H9 (cell line): ENCODE data around the gene ECEL1. TPM values are rescaled to one million over a fixed set of nuclear protein-coding genes. Genes with fewer than 3 reads are reported as not detected.

Experiments used
- DNase-seq: peaks from one replicate; pipeline ENCODE4 v3.0.0-alpha.2; 2017
- H2AFZ ChIP-seq: one replicate; pipeline ENCODE4 v1.6.1; 2013; ENCODE audit warnings: mild to moderate bottlenecking, low read length, control low read depth, moderate library complexity
- H2AK5ac ChIP-seq: 2 replicates; pipeline ENCODE4 v1.6.1; 2013; ENCODE audit warnings: low read length, control low read depth, mixed read lengths; ENCODE audit not compliant: insufficient read length
- H2BK120ac ChIP-seq: one replicate; pipeline ENCODE4 v1.6.1; 2013; ENCODE audit warnings: low read depth, mild to moderate bottlenecking, low read length, control low read depth, inconsistent platforms; ENCODE audit not compliant: poor library complexity, severe bottlenecking
- H2BK12ac ChIP-seq: 2 replicates; pipeline ENCODE4 v1.6.1; 2013; ENCODE audit warnings: low read length, control low read depth, mixed read lengths, low read depth; ENCODE audit not compliant: insufficient read length
- H2BK15ac ChIP-seq: 2 replicates; pipeline ENCODE4 v1.6.1; 2013; ENCODE audit warnings: low read depth, low read length, control low read depth
- H2BK20ac ChIP-seq: one replicate; pipeline ENCODE4 v1.6.1; 2013; ENCODE audit warnings: low read depth, mild to moderate bottlenecking, low read length, control low read depth, inconsistent platforms; ENCODE audit not compliant: poor library complexity, severe bottlenecking
- H2BK5ac ChIP-seq: 2 replicates; pipeline ENCODE4 v1.6.1; 2013; ENCODE audit warnings: low read length, control low read depth, mixed read lengths; ENCODE audit not compliant: insufficient read length
- H3K14ac ChIP-seq: 2 replicates; pipeline ENCODE4 v1.6.1; 2013; ENCODE audit warnings: low read length, control low read depth; ENCODE audit not compliant: insufficient read depth
- H3K18ac ChIP-seq: 2 replicates; pipeline ENCODE4 v1.6.1; 2013; ENCODE audit warnings: low read depth, mild to moderate bottlenecking, mixed read lengths, low read length, control low read depth; ENCODE audit not compliant: insufficient read length
- H3K23ac ChIP-seq: 2 replicates; pipeline ENCODE4 v1.6.1; 2013; ENCODE audit warnings: low read length, control low read depth, mixed read lengths, low read depth; ENCODE audit not compliant: insufficient read length
- H3K23me2 ChIP-seq: 2 replicates; pipeline ENCODE4 v1.6.1; 2013; ENCODE audit warnings: low read depth, mild to moderate bottlenecking, mixed read lengths, low read length, control low read depth; ENCODE audit not compliant: insufficient read length, poor library complexity, severe bottlenecking
- H3K27ac ChIP-seq: 2 replicates; pipeline ENCODE4 v1.5.1; 2013; ENCODE audit warnings: low read length, control low read depth, mixed read lengths, low read depth; ENCODE audit not compliant: insufficient read length
- H3K27me3 ChIP-seq: 2 replicates; pipeline ENCODE4 v1.6.1; 2013; ENCODE audit warnings: low read length, control low read depth, inconsistent platforms; ENCODE audit not compliant: insufficient read depth
- H3K4ac ChIP-seq: 2 replicates; pipeline ENCODE4 v1.6.1; 2013; ENCODE audit warnings: low read depth, mild to moderate bottlenecking, control low read depth, inconsistent platforms, low read length, moderate library complexity
- H3K4me1 ChIP-seq: 2 replicates; pipeline ENCODE4 v1.6.1; 2013; ENCODE audit warnings: low read length, control low read depth, inconsistent platforms; ENCODE audit not compliant: insufficient read depth
- H3K4me2 ChIP-seq: 2 replicates; pipeline ENCODE4 v1.6.1; 2013; ENCODE audit warnings: low read length, control low read depth, mixed read lengths; ENCODE audit not compliant: insufficient read length, insufficient read depth
- H3K56ac ChIP-seq: 2 replicates; pipeline ENCODE4 v1.6.1; 2013; ENCODE audit warnings: low read depth, mild to moderate bottlenecking, mixed read lengths, low read length, control low read depth; ENCODE audit not compliant: insufficient read length
- H3K79me1 ChIP-seq: 2 replicates; pipeline ENCODE4 v1.6.1; 2013; ENCODE audit warnings: low read depth, mild to moderate bottlenecking, moderate library complexity, low read length, control low read depth, inconsistent platforms; ENCODE audit not compliant: insufficient read depth, poor library complexity, severe bottlenecking
- H3K79me2 ChIP-seq: 2 replicates; pipeline ENCODE4 v1.6.1; 2013; ENCODE audit warnings: low read length, control low read depth, inconsistent platforms; ENCODE audit not compliant: insufficient read depth
- H3K9ac ChIP-seq: 2 replicates; pipeline ENCODE4 v1.6.1; 2013; ENCODE audit warnings: low read length, control low read depth, mixed read lengths; ENCODE audit not compliant: insufficient read length; ENCODE audit errors: extremely low read depth
- H3K9me3 ChIP-seq: one replicate; pipeline ENCODE4 v1.6.1; 2013; ENCODE audit warnings: low read depth, low read length, inconsistent platforms; ENCODE audit not compliant: control insufficient read depth
- H3T11ph ChIP-seq: one replicate; pipeline ENCODE4 v1.6.1; 2013; ENCODE audit warnings: mild to moderate bottlenecking, low read length, control low read depth, inconsistent platforms
- H4K20me1 ChIP-seq: one replicate; pipeline ENCODE4 v1.6.1; 2013; ENCODE audit not compliant: control insufficient read depth, insufficient read length, insufficient read depth
- H4K5ac ChIP-seq: 2 replicates; pipeline ENCODE4 v1.6.1; 2013; ENCODE audit warnings: low read depth, mild to moderate bottlenecking, mixed read lengths, low read length, control low read depth; ENCODE audit not compliant: insufficient read length
- H4K8ac ChIP-seq: replicated peaks from 2 replicates; pipeline ENCODE4 v1.6.1; 2013; ENCODE audit warnings: low read length, control low read depth, mixed read lengths, low read depth; ENCODE audit not compliant: insufficient read length
- H4K91ac ChIP-seq: 2 replicates; pipeline ENCODE4 v1.6.1; 2013; ENCODE audit warnings: low read depth, mild to moderate bottlenecking, moderate library complexity, mixed read lengths, low read length, control low read depth; ENCODE audit not compliant: insufficient read length
- H3K27ac Mint-ChIP-seq, 3 experiments: 2 replicates in 2 of 3; 3 replicates in 1 of 3; pipeline ENCODE4 v1.8.0; 2020 to 2021; ENCODE audit warnings: mixed read lengths in 3 of 3, mild to moderate bottlenecking in 1 of 3, moderate library complexity in 1 of 3
- H3K27me3 Mint-ChIP-seq: 2 replicates; pipeline ENCODE4 v1.8.0; 2021; ENCODE audit warnings: low read depth, mild to moderate bottlenecking, moderate library complexity, mixed read lengths
- H3K36me3 Mint-ChIP-seq, 3 experiments: 2 replicates in 2 of 3; 3 replicates in 1 of 3; pipeline ENCODE4 v1.8.0; 2020 to 2021; ENCODE audit warnings: low read depth in 3 of 3, mixed read lengths in 3 of 3; ENCODE audit not compliant: insufficient read depth in 1 of 3
- H3K4me1 Mint-ChIP-seq, 2 experiments: 2 replicates each; pipeline ENCODE4 v1.8.0; 2020; ENCODE audit warnings: mixed read lengths in 2 of 2
- H3K4me3 Mint-ChIP-seq, 2 experiments: 2 replicates in 1 of 2; 3 replicates in 1 of 2; pipeline ENCODE4 v1.8.0; 2020 to 2021; ENCODE audit warnings: mild to moderate bottlenecking in 2 of 2, mixed read lengths in 2 of 2, moderate library complexity in 1 of 2
- H3K9me3 Mint-ChIP-seq, 2 experiments: 2 replicates in 1 of 2; 3 replicates in 1 of 2; pipeline ENCODE4 v1.8.0; 2020; ENCODE audit warnings: mild to moderate bottlenecking in 2 of 2, mixed read lengths in 2 of 2, moderate library complexity in 1 of 2
- WGBS: extraction: QIAGEN DNeasy Blood & Tissue Kit; methylation state at CpG from one replicate; pipeline ENCODE4 v1.1.7; 2013; ENCODE audit warnings: missing lambda C conversion rate, low lambda C conversion rate, mixed read lengths; ENCODE audit not compliant: insufficient read length; ENCODE audit errors: extremely low coverage; 5-methylcytosine and 5-hydroxymethylcytosine counted together
- total RNA-seq: library from RNA; stranded (reverse); gene quantifications from 2 replicates; pipeline ENCODE4 v1.2.1, GENCODE V29; 2021
- TF ChIP-seq, protein P1 (sequence below): fragments of 200-600 bp; sonication (generic); conservative IDR thresholded peaks from 3 replicates; pipeline ENCODE4 v1.8.0; 2021; ENCODE audit warnings: antibody characterized with exemption, mild to moderate bottlenecking

Gene ECEL1
- total RNA-seq, 1 experiment from 2014 or later, result 8.4 TPM

DNA sequence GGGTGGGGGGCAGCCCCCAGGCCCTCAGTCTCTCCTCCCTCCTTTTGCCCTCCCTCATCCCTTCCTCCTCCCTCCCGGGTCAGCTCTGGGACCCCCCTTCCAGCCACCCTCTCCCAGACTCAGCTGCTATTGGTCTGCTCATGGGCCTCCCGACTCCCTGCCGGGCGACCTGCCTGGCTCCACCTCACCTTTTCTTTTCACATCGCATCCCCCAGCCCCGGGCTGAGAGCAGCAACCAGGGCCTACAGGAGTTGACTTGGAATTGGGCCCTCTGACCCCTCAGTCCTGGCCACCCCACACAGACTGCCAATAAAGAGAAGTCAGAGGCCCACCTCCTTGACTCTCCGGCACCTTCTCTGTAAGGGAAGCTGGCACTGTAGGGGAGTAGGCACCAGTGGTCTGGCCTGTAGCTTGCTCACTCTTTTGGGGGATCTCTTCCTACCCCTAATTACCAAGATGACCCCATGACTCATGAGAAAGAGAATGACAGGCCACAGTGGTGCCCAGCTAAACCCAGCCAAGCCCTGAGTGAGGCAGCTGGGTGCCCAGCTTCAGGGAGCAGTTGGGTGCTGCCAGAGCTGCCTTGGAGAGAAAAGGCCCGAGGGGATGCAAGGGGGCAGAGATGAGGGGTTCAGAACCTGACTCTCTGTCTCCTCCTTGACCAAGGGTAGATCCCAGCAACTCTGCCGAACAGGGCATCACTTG lies 2.0 kb upstream of the ECEL1 start:
- H3K4me2 ChIP-seq, result no peak overlapping the region
- H3K27me3 Mint-ChIP-seq, result peaks cover 71% of the 10 kb centered on the region
- peaks cover 28% of the 10 kb centered on the region for H3K27me3 ChIP-seq

More for the DNA sequence above, 2.0 kb upstream of the ECEL1 start:
- no peak overlapping the region for H3K27ac ChIP-seq
- no peak overlapping the region for H4K8ac ChIP-seq
- no CpG with 5 or more reads among the region's 9 CpGs for WGBS
- no peaks in the 10 kb centered on the region; a peak in 1 of 5 replicates for H3K9me3 Mint-ChIP-seq
- no peak overlapping the region for H3K18ac ChIP-seq
- H3K27ac Mint-ChIP-seq, result no peak overlapping the region
- no peak overlapping the region for H4K5ac ChIP-seq
- no peak overlapping the region for H4K91ac ChIP-seq
- H2AFZ ChIP-seq, result no peak overlapping the region
- no peak overlapping the region for H2BK15ac ChIP-seq
- no peak overlapping the region for H2AK5ac ChIP-seq
- H3K56ac ChIP-seq, result no peak overlapping the region
- H3K9me3 ChIP-seq, result no peaks in the 10 kb centered on the region
- H4K20me1 ChIP-seq, result no peaks in the 10 kb centered on the region
- H3K4me3 Mint-ChIP-seq, result peak overlapping the region in 1 of 2 experiments; percentile 10; a peak in 1 of 5 replicates
- H3K9ac ChIP-seq, result no peak overlapping the region
- H3K4me1 Mint-ChIP-seq, result peaks cover 28 to 48% of the 10 kb centered on the region in 2 experiments
- H3K36me3 Mint-ChIP-seq, result peaks cover 0 to under 1% (median 0%) of the 10 kb centered on the region in 3 experiments; a peak in 2 of 7 replicates
- H3K14ac ChIP-seq, result no peak overlapping the region
- TF ChIP-seq, protein P1, sequence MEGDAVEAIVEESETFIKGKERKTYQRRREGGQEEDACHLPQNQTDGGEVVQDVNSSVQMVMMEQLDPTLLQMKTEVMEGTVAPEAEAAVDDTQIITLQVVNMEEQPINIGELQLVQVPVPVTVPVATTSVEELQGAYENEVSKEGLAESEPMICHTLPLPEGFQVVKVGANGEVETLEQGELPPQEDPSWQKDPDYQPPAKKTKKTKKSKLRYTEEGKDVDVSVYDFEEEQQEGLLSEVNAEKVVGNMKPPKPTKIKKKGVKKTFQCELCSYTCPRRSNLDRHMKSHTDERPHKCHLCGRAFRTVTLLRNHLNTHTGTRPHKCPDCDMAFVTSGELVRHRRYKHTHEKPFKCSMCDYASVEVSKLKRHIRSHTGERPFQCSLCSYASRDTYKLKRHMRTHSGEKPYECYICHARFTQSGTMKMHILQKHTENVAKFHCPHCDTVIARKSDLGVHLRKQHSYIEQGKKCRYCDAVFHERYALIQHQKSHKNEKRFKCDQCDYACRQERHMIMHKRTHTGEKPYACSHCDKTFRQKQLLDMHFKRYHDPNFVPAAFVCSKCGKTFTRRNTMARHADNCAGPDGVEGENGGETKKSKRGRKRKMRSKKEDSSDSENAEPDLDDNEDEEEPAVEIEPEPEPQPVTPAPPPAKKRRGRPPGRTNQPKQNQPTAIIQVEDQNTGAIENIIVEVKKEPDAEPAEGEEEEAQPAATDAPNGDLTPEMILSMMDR, result no peak
- peak; percentile 47 for DNase-seq
- no peak overlapping the region for H2BK20ac ChIP-seq
- H3K4me1 ChIP-seq, result peaks cover 2% of the 10 kb centered on the region; the same call in 1 of the 2 replicates
- H2BK120ac ChIP-seq, result no peak overlapping the region
- H3K23me2 ChIP-seq, result peaks cover 9% of the 10 kb centered on the region
- H3K79me1 ChIP-seq, result no peaks in the 10 kb centered on the region
- no peak overlapping the region for H2BK5ac ChIP-seq
- H3K79me2 ChIP-seq, result no peaks in the 10 kb centered on the region
- no peak overlapping the region for H3K4ac ChIP-seq
- no peak overlapping the region for H3T11ph ChIP-seq
- no peak overlapping the region for H3K23ac ChIP-seq
- no peak overlapping the region for H2BK12ac ChIP-seq
